Hepatocyte (in vitro differentiated cells): ENCODE results near the gene AGAP1. TPM values are rescaled to one million over a fixed set of nuclear protein-coding genes. Genes with fewer than 3 reads are reported as not detected.

Source experiments
- DNase-seq: peaks from one replicate; pipeline ENCODE4 v3.0.0-alpha.2; 2016; ENCODE audit warnings: low spot score
- H2AFZ ChIP-seq: fragments of 200-600 bp; sonication (generic); 2 replicates; pipeline ENCODE4 v1.6.0; 2016; ENCODE audit warnings: antibody characterized with exemption, mild to moderate bottlenecking
- H3K27ac ChIP-seq: fragments of 200-600 bp; sonication (generic); 2 replicates; pipeline ENCODE4 v1.5.1; 2016; ENCODE audit warnings: mild to moderate bottlenecking
- H3K27me3 ChIP-seq: fragments of 200-600 bp; sonication (generic); 2 replicates; pipeline ENCODE4 v1.6.1; 2016
- H3K36me3 ChIP-seq: fragments of 200-600 bp; sonication (generic); replicated peaks from 2 replicates; pipeline ENCODE4 v1.5.1; 2016; ENCODE audit warnings: low read depth; ENCODE audit not compliant: insufficient read depth
- H3K4me1 ChIP-seq: fragments of 200-600 bp; sonication (generic); 2 replicates; pipeline ENCODE4 v1.5.1; 2016; ENCODE audit warnings: mild to moderate bottlenecking, moderate library complexity; ENCODE audit not compliant: insufficient read depth
- H3K4me2 ChIP-seq: fragments of 200-600 bp; sonication (generic); 2 replicates; pipeline ENCODE4 v1.6.0; 2016
- H3K4me3 ChIP-seq: fragments of 200-600 bp; sonication (generic); 2 replicates; pipeline ENCODE4 v1.5.1; 2016; ENCODE audit warnings: mild to moderate bottlenecking
- H3K79me2 ChIP-seq: fragments of 200-600 bp; sonication (generic); 2 replicates; pipeline ENCODE4 v1.6.0; 2017; ENCODE audit warnings: mild to moderate bottlenecking
- H3K9me2 ChIP-seq: fragments of 200-600 bp; sonication (generic); replicated peaks from 2 replicates; pipeline ENCODE4 v1.6.0; 2017; ENCODE audit warnings: mild to moderate bottlenecking; ENCODE audit not compliant: insufficient read depth
- H3K9me3 ChIP-seq: fragments of 200-600 bp; sonication (generic); 2 replicates; pipeline ENCODE4 v1.5.1; 2016; ENCODE audit warnings: low read depth, mild to moderate bottlenecking
- H4K20me1 ChIP-seq: fragments of 200-600 bp; sonication (generic); 2 replicates; pipeline ENCODE4 v1.6.0; 2016; ENCODE audit warnings: mild to moderate bottlenecking; ENCODE audit not compliant: insufficient read depth, poor library complexity, severe bottlenecking
- EZH2 ChIP-seq: fragments of 200-600 bp; sonication (generic); IDR thresholded peaks from 2 replicates; pipeline ENCODE4 v1.6.1; 2016; ENCODE audit warnings: antibody characterized with exemption, mild to moderate bottlenecking, borderline replicate concordance
- EZH2phosphoT487 ChIP-seq: fragments of 200-600 bp; sonication (generic); IDR thresholded peaks from one replicate; pipeline ENCODE4 v1.6.1; 2018; ENCODE audit warnings: antibody characterized with exemption, mild to moderate bottlenecking, low read depth, moderate library complexity; ENCODE audit not compliant: unreplicated experiment, severe bottlenecking
- WGBS: methylation state at CpG from one replicate; pipeline ENCODE4 v1.1.6; 2016; ENCODE audit warnings: low lambda C conversion rate; ENCODE audit errors: missing lambda C conversion rate; 5-methylcytosine and 5-hydroxymethylcytosine counted together
- polyA plus RNA-seq: library from polyadenylated mRNA; unstranded; fragments of >200 nt; fragmentation: Nextera tagmentation; extraction: Ambion mirVana; gene quantifications from 2 replicates; pipeline ENCODE4 v1.2.1, GENCODE V29; 2016
- total RNA-seq: library from RNA; depleted of rRNA; stranded (reverse); fragments of >200 nt; gene quantifications from 2 replicates; pipeline ENCODE4 v1.2.3, GENCODE V29; 2014
- TF ChIP-seq, protein P1 (sequence below): fragments of 200-600 bp; sonication (generic); IDR thresholded peaks from 2 replicates; pipeline ENCODE4 v1.5.1; 2016; ENCODE audit warnings: antibody characterized with exemption, mild to moderate bottlenecking; ENCODE audit not compliant: poor library complexity

AGAP1 gene
- total and polyA plus RNA-seq, 2 experiments from 2014 or later = 12.1 to 20.0 TPM

GRCh38 chr2:235976956-235977355, 483.1 kb downstream of the AGAP1 start:
- H4K20me1 ChIP-seq = no peaks in the 10 kb centered on the region
- H3K27me3 ChIP-seq = no peaks in the 10 kb centered on the region
- H3K4me3 ChIP-seq = no peak overlapping the region
- H3K4me2 ChIP-seq = no peak overlapping the region
- no peak overlapping the region for H2AFZ ChIP-seq
- no peaks in the 10 kb centered on the region for H3K36me3 ChIP-seq
- TF ChIP-seq EZH2 (no peak), EZH2phosphoT487 (no peak)
- TF ChIP-seq, protein P1, sequence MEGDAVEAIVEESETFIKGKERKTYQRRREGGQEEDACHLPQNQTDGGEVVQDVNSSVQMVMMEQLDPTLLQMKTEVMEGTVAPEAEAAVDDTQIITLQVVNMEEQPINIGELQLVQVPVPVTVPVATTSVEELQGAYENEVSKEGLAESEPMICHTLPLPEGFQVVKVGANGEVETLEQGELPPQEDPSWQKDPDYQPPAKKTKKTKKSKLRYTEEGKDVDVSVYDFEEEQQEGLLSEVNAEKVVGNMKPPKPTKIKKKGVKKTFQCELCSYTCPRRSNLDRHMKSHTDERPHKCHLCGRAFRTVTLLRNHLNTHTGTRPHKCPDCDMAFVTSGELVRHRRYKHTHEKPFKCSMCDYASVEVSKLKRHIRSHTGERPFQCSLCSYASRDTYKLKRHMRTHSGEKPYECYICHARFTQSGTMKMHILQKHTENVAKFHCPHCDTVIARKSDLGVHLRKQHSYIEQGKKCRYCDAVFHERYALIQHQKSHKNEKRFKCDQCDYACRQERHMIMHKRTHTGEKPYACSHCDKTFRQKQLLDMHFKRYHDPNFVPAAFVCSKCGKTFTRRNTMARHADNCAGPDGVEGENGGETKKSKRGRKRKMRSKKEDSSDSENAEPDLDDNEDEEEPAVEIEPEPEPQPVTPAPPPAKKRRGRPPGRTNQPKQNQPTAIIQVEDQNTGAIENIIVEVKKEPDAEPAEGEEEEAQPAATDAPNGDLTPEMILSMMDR = no peak
- H3K9me3 ChIP-seq = no peaks in the 10 kb centered on the region
- no peaks in the 10 kb centered on the region for H3K9me2 ChIP-seq
- no peaks in the 10 kb centered on the region for H3K79me2 ChIP-seq
- 97% methylated on average over 11 of the region's 11 CpGs for WGBS
- DNase-seq = no peak
- no peak overlapping the region for H3K27ac ChIP-seq
- H3K4me1 ChIP-seq = no peaks in the 10 kb centered on the region

- TF ChIP-seq, protein P1 = no peak
- no peak for TF ChIP-seq EZH2phosphoT487
- TF ChIP-seq EZH2 = no peak
- WGBS = 96% methylated on average over 9 of the region's 9 CpGs
- H3K27me3 ChIP-seq = no peaks in the 10 kb centered on the region
- no peaks in the 10 kb centered on the region for H4K20me1 ChIP-seq
- no peaks in the 10 kb centered on the region for H3K9me3 ChIP-seq
- no peaks in the 10 kb centered on the region for H3K79me2 ChIP-seq
- H3K4me3 ChIP-seq = no peak overlapping the region
- no peaks in the 10 kb centered on the region for H3K4me1 ChIP-seq
- no peak overlapping the region for H3K27ac ChIP-seq
- no peaks in the 10 kb centered on the region for H3K36me3 ChIP-seq
- no peak for DNase-seq
- H3K9me2 ChIP-seq = no peaks in the 10 kb centered on the region
- H2AFZ ChIP-seq = no peak overlapping the region
- no peak overlapping the region for H3K4me2 ChIP-seq
These were observed 483.6 kb downstream of the AGAP1 start for GRCh38 chr2:235977445-235977844.

- WGBS = 91% methylated on average over 1 of the region's 1 CpG
- no peaks in the 10 kb centered on the region for H3K9me2 ChIP-seq
- no peak overlapping the region for H3K4me2 ChIP-seq
- TF ChIP-seq EZH2phosphoT487 (no peak), EZH2 (no peak)
- TF ChIP-seq, protein P1 = no peak
- H3K79me2 ChIP-seq = no peaks in the 10 kb centered on the region
- no peak overlapping the region for H3K4me3 ChIP-seq
- no peaks in the 10 kb centered on the region for H3K27me3 ChIP-seq
- H3K4me1 ChIP-seq = no peaks in the 10 kb centered on the region
- no peak overlapping the region for H3K27ac ChIP-seq
- no peaks in the 10 kb centered on the region for H3K9me3 ChIP-seq
- no peak for DNase-seq
- no peaks in the 10 kb centered on the region for H3K36me3 ChIP-seq
- H4K20me1 ChIP-seq = no peaks in the 10 kb centered on the region
- H2AFZ ChIP-seq = no peak overlapping the region
These were observed 484.2 kb downstream of the AGAP1 start for GRCh38 chr2:235978022-235978421.

DNA sequence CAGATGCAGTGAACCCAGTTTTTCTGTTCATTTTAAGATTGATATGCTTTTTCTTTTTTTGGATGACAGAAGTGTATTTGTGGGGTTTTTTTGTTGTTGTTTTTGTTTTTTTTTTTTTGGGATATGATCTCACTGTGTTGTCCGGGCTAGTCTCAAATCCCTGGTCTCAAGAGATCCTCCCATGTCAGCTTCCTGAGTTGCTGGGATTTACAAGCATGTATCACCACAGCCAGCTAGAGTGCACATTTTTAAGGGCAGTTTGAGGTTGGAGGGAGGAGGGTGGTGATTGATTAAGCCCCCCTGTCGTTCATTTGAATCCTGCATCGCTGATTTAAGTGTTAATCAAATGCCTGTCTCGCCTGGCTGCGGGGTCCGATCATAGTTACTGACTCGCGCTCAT, 485.2 kb downstream of the AGAP1 start:
- Histone ChIP-seq H4K20me1 (no peaks in the 10 kb centered on the region), H3K27me3 (no peaks in the 10 kb centered on the region), H3K27ac (no peak overlapping the region), H3K9me3 (no peaks in the 10 kb centered on the region), H3K36me3 (no peaks in the 10 kb centered on the region), H3K4me3 (no peak overlapping the region), H3K4me2 (no peak overlapping the region), H3K9me2 (no peaks in the 10 kb centered on the region), H3K79me2 (no peaks in the 10 kb centered on the region), H2AFZ (no peak overlapping the region), H3K4me1 (no peaks in the 10 kb centered on the region)
- 73% methylated on average over 8 of the region's 8 CpGs for WGBS
- DNase-seq = no peak
- TF ChIP-seq EZH2phosphoT487 (no peak), EZH2 (no peak)
- TF ChIP-seq, protein P1 = no peak
